WTC11 (cell line): ENCODE measurements around the gene CACNA1C. TPM values are rescaled to one million over a fixed set of nuclear protein-coding genes. Genes with fewer than 3 reads are reported as not detected.

Experiments used
- ATAC-seq: fragments of 200-7000 bp; cut with Tn5 transposase; 2 replicates; pipeline ENCODE4 v1.10.0; 2021; ENCODE audit warnings: mild to moderate bottlenecking, moderate library complexity
- CTCF ChIA-PET: fragments of 300-600 bp; sonication (Branson Sonifier 250); formaldehyde crosslinking; loops from one replicate; lab custom pipeline; 2021; ENCODE audit warnings: antibody characterized with exemption; lab: Charles Lee
- POLR2A ChIA-PET: fragments of 350-600 bp; sonication (Branson Sonifier 250); formaldehyde crosslinking; loops from one replicate; lab custom pipeline; 2021; ENCODE audit warnings: antibody characterized with exemption; lab: Charles Lee
- DNase-seq: peaks from one replicate; pipeline ENCODE4 v3.0.0; 2021; ENCODE audit warnings: low spot score
- H3K27ac Mint-ChIP-seq: 2 replicates; pipeline ENCODE4 v1.8.0; 2021; ENCODE audit warnings: mixed read lengths
- H3K27me3 Mint-ChIP-seq: 2 replicates; pipeline ENCODE4 v1.8.0; 2021; ENCODE audit warnings: low read depth, mild to moderate bottlenecking, moderate library complexity, mixed read lengths
- H3K36me3 Mint-ChIP-seq: 2 replicates; pipeline ENCODE4 v1.8.0; 2021; ENCODE audit warnings: mixed read lengths
- H3K4me1 Mint-ChIP-seq: 2 replicates; pipeline ENCODE4 v1.8.0; 2022; ENCODE audit warnings: mixed read lengths
- H3K4me3 Mint-ChIP-seq: 2 replicates; pipeline ENCODE4 v1.8.0; 2021; ENCODE audit warnings: mild to moderate bottlenecking, moderate library complexity, mixed read lengths
- H3K9me3 Mint-ChIP-seq: 2 replicates; pipeline ENCODE4 v1.8.0; 2021; ENCODE audit warnings: mixed read lengths
- ATF1 ChIP-seq: sonication (generic); formaldehyde crosslinking; IDR thresholded peaks from 2 replicates; pipeline ENCODE4 v1.8.1; 2023; ENCODE audit warnings: mild to moderate bottlenecking, moderate library complexity, missing genetic modification reagents
- ATF6 ChIP-seq: sonication (generic); formaldehyde crosslinking; IDR thresholded peaks from 2 replicates; pipeline ENCODE4 v1.8.1; 2023; ENCODE audit warnings: mild to moderate bottlenecking, missing genetic modification reagents
- CDX4 ChIP-seq: fragments of 250-450 bp; sonication (Bioruptor Pico); IDR thresholded peaks from 2 replicates; pipeline ENCODE4 v1.9.0; 2021; ENCODE audit warnings: moderate library complexity, mild to moderate bottlenecking, inconsistent platforms, borderline replicate concordance
- CREB1 ChIP-seq: sonication (generic); formaldehyde crosslinking; IDR thresholded peaks from 2 replicates; pipeline ENCODE4 v1.8.0; 2023; ENCODE audit warnings: mild to moderate bottlenecking, missing genetic modification reagents
- CREM ChIP-seq: sonication (generic); formaldehyde crosslinking; IDR thresholded peaks from 2 replicates; pipeline ENCODE4 v1.8.1; 2022; ENCODE audit warnings: mild to moderate bottlenecking, missing genetic modification reagents, moderate library complexity
- ERG ChIP-seq: fragments of 250-450 bp; sonication (Bioruptor Pico); IDR thresholded peaks from 2 replicates; pipeline ENCODE4 v1.8.0; 2021; ENCODE audit warnings: mild to moderate bottlenecking
- MXD4 ChIP-seq: fragments of 250-450 bp; sonication (Bioruptor Pico); IDR thresholded peaks from 2 replicates; pipeline ENCODE4 v1.8.0; 2021; ENCODE audit warnings: mild to moderate bottlenecking, moderate library complexity, borderline replicate concordance
- MYBL2 ChIP-seq: sonication (generic); formaldehyde crosslinking; IDR thresholded peaks from 2 replicates; pipeline ENCODE4 v1.8.1; 2023; ENCODE audit warnings: mild to moderate bottlenecking, moderate library complexity, missing genetic modification reagents
- NR1H2 ChIP-seq: sonication (generic); formaldehyde crosslinking; IDR thresholded peaks from 2 replicates; pipeline ENCODE4 v1.9.0; 2021; ENCODE audit warnings: mild to moderate bottlenecking, moderate library complexity, missing genetic modification reagents
- RORB ChIP-seq: fragments of 250-450 bp; sonication (Bioruptor Pico); IDR thresholded peaks from 2 replicates; pipeline ENCODE4 v1.9.0; 2021; ENCODE audit warnings: mild to moderate bottlenecking
- TEAD4 ChIP-seq: sonication (generic); formaldehyde crosslinking; IDR thresholded peaks from 2 replicates; pipeline ENCODE4 v1.8.0; 2022; ENCODE audit warnings: mild to moderate bottlenecking, missing genetic modification reagents
- ZBTB21 ChIP-seq: sonication (generic); formaldehyde crosslinking; IDR thresholded peaks from 2 replicates; pipeline ENCODE4 v1.8.1; 2023; ENCODE audit warnings: mild to moderate bottlenecking, missing genetic modification reagents, borderline replicate concordance
- ZNF138 ChIP-seq: sonication (generic); formaldehyde crosslinking; conservative IDR thresholded peaks from 2 replicates; pipeline ENCODE4 v1.8.1; 2022; ENCODE audit warnings: mild to moderate bottlenecking, moderate library complexity, missing genetic modification reagents
- ZNF512 ChIP-seq: sonication (generic); formaldehyde crosslinking; IDR thresholded peaks from 2 replicates; pipeline ENCODE4 v1.8.1; 2022; ENCODE audit warnings: missing genetic modification reagents, borderline replicate concordance
- ZNF671 ChIP-seq: fragments of 250-450 bp; sonication (Bioruptor Pico); IDR thresholded peaks from 2 replicates; pipeline ENCODE4 v1.8.0; 2021; ENCODE audit warnings: mild to moderate bottlenecking
- total RNA-seq: library from RNA; stranded (reverse); gene quantifications from 3 replicates; pipeline ENCODE4 v1.2.3, GENCODE V29; 2021
- TF ChIP-seq, protein P1 (sequence below): sonication (generic); formaldehyde crosslinking; IDR thresholded peaks from 2 replicates; pipeline ENCODE4 v1.8.1; 2023; ENCODE audit warnings: mild to moderate bottlenecking, missing genetic modification reagents, moderate library complexity
- TF ChIP-seq, protein P2 (sequence below): sonication (generic); formaldehyde crosslinking; IDR thresholded peaks from 2 replicates; pipeline ENCODE4 v1.8.0; 2023; ENCODE audit warnings: missing genetic modification reagents, mild to moderate bottlenecking, borderline replicate concordance
- TF ChIP-seq, protein P3 (sequence below): fragments of 250-450 bp; sonication (Bioruptor Pico); IDR thresholded peaks from 2 replicates; pipeline ENCODE4 v2.1.2; 2022; ENCODE audit warnings: mild to moderate bottlenecking, moderate library complexity

Gene CACNA1C
- total RNA-seq, 1 experiment from 2014 or later: 1.7 TPM

DNA sequence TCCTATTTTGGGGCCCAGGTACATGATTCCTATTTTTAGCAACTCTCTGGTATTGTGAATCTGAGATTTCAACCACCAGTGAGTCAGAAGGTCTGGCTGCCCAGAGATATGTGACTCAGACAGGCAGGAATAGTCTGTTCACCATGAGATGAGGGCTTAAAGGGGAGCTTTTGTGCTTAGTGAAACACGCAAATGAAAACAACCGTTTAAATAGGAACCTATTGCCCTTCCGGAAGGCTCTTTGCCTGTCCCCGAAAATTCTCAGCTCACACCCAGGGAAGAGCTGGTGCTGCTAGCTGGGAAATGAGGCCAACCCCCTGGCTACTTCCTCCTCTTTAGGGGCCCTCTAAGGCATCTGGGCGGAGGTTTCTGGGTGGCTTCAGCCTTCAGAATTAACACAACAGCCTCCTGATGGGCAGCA is 283.6 kb downstream of the CACNA1C start:
- CTCF ChIA-PET: no interaction called here

More for the DNA sequence above, 283.6 kb downstream of the CACNA1C start:
- H3K27me3 Mint-ChIP-seq: no peaks in the 10 kb centered on the region; the same call in 1 of the 2 replicates
- POLR2A ChIA-PET: no interaction called here
- peaks cover 9% of the 10 kb centered on the region for H3K4me1 Mint-ChIP-seq
- H3K36me3 Mint-ChIP-seq: no peaks in the 10 kb centered on the region
- no peak for DNase-seq
- no peak overlapping the region for H3K4me3 Mint-ChIP-seq
- H3K9me3 Mint-ChIP-seq: no peaks in the 10 kb centered on the region
- no peak for ATAC-seq
- no peak for TF ChIP-seq RORB (CRISPR knock-in tag)
- TF ChIP-seq ZBTB21 (CRISPR knock-in tag): no peak
- TF ChIP-seq MXD4 (CRISPR knock-in tag): no peak
- TF ChIP-seq, protein P1, sequence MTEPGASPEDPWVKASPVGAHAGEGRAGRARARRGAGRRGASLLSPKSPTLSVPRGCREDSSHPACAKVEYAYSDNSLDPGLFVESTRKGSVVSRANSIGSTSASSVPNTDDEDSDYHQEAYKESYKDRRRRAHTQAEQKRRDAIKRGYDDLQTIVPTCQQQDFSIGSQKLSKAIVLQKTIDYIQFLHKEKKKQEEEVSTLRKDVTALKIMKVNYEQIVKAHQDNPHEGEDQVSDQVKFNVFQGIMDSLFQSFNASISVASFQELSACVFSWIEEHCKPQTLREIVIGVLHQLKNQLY: no peak
- TF ChIP-seq ZNF671: no peak
- TF ChIP-seq MYBL2 (CRISPR knock-in tag): no peak
- TF ChIP-seq ATF1 (CRISPR knock-in tag): no peak
- no peak for TF ChIP-seq CDX4 (CRISPR knock-in tag)
- TF ChIP-seq NR1H2 (CRISPR knock-in tag): no peak
- TF ChIP-seq, protein P2, sequence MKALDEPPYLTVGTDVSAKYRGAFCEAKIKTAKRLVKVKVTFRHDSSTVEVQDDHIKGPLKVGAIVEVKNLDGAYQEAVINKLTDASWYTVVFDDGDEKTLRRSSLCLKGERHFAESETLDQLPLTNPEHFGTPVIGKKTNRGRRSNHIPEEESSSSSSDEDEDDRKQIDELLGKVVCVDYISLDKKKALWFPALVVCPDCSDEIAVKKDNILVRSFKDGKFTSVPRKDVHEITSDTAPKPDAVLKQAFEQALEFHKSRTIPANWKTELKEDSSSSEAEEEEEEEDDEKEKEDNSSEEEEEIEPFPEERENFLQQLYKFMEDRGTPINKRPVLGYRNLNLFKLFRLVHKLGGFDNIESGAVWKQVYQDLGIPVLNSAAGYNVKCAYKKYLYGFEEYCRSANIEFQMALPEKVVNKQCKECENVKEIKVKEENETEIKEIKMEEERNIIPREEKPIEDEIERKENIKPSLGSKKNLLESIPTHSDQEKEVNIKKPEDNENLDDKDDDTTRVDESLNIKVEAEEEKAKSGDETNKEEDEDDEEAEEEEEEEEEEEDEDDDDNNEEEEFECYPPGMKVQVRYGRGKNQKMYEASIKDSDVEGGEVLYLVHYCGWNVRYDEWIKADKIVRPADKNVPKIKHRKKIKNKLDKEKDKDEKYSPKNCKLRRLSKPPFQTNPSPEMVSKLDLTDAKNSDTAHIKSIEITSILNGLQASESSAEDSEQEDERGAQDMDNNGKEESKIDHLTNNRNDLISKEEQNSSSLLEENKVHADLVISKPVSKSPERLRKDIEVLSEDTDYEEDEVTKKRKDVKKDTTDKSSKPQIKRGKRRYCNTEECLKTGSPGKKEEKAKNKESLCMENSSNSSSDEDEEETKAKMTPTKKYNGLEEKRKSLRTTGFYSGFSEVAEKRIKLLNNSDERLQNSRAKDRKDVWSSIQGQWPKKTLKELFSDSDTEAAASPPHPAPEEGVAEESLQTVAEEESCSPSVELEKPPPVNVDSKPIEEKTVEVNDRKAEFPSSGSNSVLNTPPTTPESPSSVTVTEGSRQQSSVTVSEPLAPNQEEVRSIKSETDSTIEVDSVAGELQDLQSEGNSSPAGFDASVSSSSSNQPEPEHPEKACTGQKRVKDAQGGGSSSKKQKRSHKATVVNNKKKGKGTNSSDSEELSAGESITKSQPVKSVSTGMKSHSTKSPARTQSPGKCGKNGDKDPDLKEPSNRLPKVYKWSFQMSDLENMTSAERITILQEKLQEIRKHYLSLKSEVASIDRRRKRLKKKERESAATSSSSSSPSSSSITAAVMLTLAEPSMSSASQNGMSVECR: no peak
- TF ChIP-seq ERG (CRISPR knock-in tag): no peak
- TF ChIP-seq ZNF138 (CRISPR knock-in tag): no peak
- no peak for TF ChIP-seq ZNF512
- TF ChIP-seq ATF6 (CRISPR knock-in tag): no peak
- TF ChIP-seq TEAD4: no peak
- TF ChIP-seq CREB1 (CRISPR knock-in tag): no peak
- TF ChIP-seq CREM: no peak
- TF ChIP-seq, protein P3, sequence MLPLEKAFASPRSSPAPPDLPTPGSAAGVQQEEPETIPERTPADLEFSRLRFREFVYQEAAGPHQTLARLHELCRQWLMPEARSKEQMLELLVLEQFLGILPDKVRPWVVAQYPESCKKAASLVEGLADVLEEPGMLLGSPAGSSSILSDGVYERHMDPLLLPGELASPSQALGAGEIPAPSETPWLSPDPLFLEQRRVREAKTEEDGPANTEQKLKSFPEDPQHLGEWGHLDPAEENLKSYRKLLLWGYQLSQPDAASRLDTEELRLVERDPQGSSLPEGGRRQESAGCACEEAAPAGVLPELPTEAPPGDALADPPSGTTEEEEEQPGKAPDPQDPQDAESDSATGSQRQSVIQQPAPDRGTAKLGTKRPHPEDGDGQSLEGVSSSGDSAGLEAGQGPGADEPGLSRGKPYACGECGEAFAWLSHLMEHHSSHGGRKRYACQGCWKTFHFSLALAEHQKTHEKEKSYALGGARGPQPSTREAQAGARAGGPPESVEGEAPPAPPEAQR (CRISPR knock-in tag): no peak
- no peak overlapping the region for H3K27ac Mint-ChIP-seq
